ENCODE measurements around the gene MRPL18.

Gene MRPL18

GRCh38 chr6:159844737-159845645, 54.7 kb downstream of the MRPL18 start:
- no peak for DNase-seq
